Effector memory CD4-positive, alpha-beta T cell (primary cell): ENCODE results near the gene ARHGEF35.
"Not testable (repeated sequence)": the region's sequence is repeated elsewhere in the genome, so short reads cannot be mapped to it uniquely, and the experiment has no call there.

ENCODE experiments used
- DNase-seq, 3 donors: peaks; one replicate each; pipeline ENCODE4 v3.0.0-alpha.2; 2020
- H3K27ac ChIP-seq: 2 replicates; pipeline ENCODE4 v1.7.0; 2013; ENCODE audit warnings: mild to moderate bottlenecking, low read length, moderate library complexity; ENCODE audit not compliant: insufficient read depth, poor library complexity, severe bottlenecking
- H3K27me3 ChIP-seq: replicated peaks from 2 replicates; pipeline ENCODE4 v1.7.0; 2013; ENCODE audit warnings: mild to moderate bottlenecking, low read length; ENCODE audit not compliant: insufficient read depth, control insufficient read depth, poor library complexity, severe bottlenecking
- H3K36me3 ChIP-seq: 2 replicates; pipeline ENCODE4 v1.7.0; 2013; ENCODE audit warnings: mild to moderate bottlenecking, low read length, moderate library complexity; ENCODE audit not compliant: control insufficient read depth, insufficient read depth
- H3K4me1 ChIP-seq: 2 replicates; pipeline ENCODE4 v1.7.0; 2013; ENCODE audit warnings: low read length, mild to moderate bottlenecking; ENCODE audit not compliant: control insufficient read depth, insufficient read depth, poor library complexity, severe bottlenecking
- H3K4me3 ChIP-seq: 2 replicates; pipeline ENCODE4 v1.7.0; 2013; ENCODE audit warnings: low read length, low read depth, mild to moderate bottlenecking; ENCODE audit not compliant: insufficient read depth, poor library complexity, severe bottlenecking
- H3K9me3 ChIP-seq: 2 replicates; pipeline ENCODE4 v1.7.0; 2013; ENCODE audit warnings: mild to moderate bottlenecking, low read length, moderate library complexity; ENCODE audit not compliant: control insufficient read depth
- total RNA-seq, 3 donors: gene quantifications; one replicate each; lab custom pipeline; 2026; lab: John Stamatoyannopoulos, UW

The ARHGEF35 gene
- total RNA-seq, result 0.09 to 0.69 (median 0.19) reads per million in 3 donors

DNA sequence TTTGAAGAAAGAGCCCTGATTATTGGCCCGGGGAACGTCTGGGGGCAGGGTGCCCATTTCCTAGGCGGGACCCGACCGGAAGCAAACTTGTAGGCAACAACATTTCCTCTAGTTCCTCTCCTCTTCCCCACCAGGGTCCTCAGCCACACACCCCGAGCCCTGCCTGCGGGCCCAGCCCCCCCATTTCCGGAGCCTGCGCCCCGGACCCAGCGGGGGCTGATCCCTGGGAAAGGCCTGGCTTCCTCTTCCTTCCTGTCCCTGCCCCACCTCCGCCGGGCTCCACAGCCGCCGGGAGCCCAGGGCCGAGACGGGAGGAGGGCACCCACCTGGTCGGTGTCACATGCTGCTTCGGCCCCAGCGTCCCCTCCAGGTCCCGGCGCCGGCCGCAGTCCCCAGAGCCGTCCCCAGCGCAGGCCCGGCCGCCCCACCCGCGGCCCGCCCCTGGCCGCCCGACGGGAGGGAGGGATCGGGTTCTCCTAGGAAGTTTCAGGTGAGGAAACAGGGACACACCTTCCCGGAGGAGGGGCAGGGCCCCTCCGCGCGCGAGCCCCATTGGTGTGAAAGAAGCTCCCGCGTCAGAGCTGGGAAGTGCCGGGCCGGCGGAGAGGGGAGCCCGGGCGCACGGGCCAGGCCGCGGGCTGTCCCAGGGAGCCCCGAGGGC lies at the start of gene ARHGEF35:
ARHGEF35 (minus strand) TSS at position 622 of the 661 bp plus-strand sequence. CDS start 7,450 bp downstream, outside the sequence.
- H3K4me3 ChIP-seq, DNase-seq, H3K36me3 ChIP-seq: not testable (repeated sequence)

DNA sequence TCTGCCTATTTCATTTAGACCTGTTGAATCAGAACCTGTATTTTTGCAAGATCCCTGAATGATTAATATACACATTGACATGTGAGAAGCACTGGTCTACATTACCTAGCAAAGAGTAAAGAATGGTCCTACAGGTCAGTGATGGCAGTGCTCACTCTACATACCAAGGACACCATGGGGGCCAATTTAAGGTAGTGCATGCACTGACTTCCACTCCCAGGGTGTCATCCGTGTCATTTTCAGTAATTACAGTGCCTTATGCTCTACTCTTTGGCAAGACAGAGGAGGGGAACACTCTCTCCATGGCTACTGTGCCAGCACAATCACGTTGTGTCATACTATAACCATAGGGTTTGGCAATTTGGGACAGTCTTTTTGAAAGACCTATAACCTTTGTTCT lies 49.7 kb upstream of the ARHGEF35 start:
- not testable (repeated sequence) for H3K4me3 ChIP-seq, DNase-seq, H3K9me3 ChIP-seq

More for the DNA sequence above, at the start of gene ARHGEF35:
- H3K27me3 ChIP-seq, H3K9me3 ChIP-seq, H3K27ac ChIP-seq, H3K4me1 ChIP-seq: not testable (repeated sequence)

DNA sequence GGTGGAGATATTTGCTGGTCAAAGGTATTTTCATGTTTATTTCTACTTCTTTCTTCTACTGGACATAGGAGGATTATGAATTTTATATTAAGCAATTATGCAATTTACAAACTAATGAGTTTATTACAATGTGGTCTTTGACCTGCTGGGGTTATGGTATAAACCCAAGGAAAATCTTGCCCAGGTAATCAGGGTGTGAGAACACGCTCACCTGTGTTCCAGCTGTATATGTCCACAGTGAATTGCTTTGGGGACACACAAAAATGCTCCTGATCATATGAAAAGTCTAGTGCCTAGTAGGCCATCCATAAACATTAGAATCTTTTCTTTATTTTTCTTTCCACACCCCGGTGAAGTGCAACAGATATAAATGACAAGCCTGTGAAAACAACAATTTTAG lies 43.7 kb upstream of the ARHGEF35 start, which contains the start of gene OR2A42:
OR2A42 (minus strand) TSS at position 241 of the 400 bp plus-strand sequence. CDS start 6,762 bp downstream, outside the sequence.
- not testable (repeated sequence) for H3K27ac ChIP-seq, H3K4me1 ChIP-seq, H3K9me3 ChIP-seq, H3K36me3 ChIP-seq, H3K27me3 ChIP-seq, H3K4me3 ChIP-seq, DNase-seq

More for the DNA sequence above, 49.7 kb upstream of the ARHGEF35 start:
- not testable (repeated sequence) for H3K27ac ChIP-seq, H3K36me3 ChIP-seq, H3K4me1 ChIP-seq, H3K27me3 ChIP-seq

DNA sequence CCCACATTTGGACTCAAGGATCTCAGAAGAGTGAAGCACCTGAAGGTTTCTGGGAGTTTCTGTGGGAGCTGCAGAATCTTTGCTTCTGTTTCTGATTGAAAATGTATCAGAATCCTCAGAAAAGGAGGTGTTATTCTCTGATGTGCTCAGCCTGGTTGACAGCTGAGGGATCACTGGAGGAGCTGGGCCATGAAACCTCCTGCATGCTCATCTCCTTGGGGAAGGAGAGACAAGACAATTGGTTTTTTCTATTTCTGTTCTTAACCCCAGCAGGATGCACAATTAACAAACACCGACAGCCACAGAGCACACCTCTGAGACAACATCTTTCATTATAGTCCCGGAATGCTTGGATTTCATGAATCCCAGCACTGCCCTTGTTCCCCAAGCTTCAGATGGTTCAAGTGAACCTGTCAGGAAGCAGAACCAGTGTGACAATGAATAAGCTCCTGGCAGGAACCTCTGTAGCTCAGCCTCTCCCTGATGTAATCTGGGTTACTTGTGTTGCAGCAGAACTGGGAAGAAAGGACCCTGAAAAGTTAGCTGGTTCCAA lies 43.0 kb upstream of the ARHGEF35 start:
- not testable (repeated sequence) for H3K36me3 ChIP-seq, H3K27me3 ChIP-seq, H3K27ac ChIP-seq, H3K4me3 ChIP-seq, H3K4me1 ChIP-seq, DNase-seq, H3K9me3 ChIP-seq

DNA sequence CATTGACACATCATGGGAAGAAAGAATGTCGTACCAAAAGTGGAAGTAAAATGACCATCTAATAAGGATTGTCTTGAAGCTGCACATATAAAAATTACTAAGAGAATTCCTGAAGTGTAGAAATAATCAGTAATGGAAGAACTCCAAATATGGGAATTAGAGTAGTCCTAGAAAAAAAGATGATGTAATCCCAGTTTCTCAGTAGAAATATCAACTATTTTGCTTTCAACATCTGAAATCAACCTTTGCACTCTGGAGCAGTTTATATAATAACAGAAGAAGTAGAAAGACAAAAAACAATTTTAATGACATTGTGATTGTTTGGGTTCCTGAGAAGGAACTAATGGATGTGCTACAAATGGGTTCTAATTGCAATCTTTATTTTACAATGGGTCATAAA lies 37.4 kb upstream of the ARHGEF35 start:
- not testable (repeated sequence) for H3K27ac ChIP-seq, H3K36me3 ChIP-seq, H3K27me3 ChIP-seq, H3K4me3 ChIP-seq, DNase-seq, H3K4me1 ChIP-seq, H3K9me3 ChIP-seq

DNA sequence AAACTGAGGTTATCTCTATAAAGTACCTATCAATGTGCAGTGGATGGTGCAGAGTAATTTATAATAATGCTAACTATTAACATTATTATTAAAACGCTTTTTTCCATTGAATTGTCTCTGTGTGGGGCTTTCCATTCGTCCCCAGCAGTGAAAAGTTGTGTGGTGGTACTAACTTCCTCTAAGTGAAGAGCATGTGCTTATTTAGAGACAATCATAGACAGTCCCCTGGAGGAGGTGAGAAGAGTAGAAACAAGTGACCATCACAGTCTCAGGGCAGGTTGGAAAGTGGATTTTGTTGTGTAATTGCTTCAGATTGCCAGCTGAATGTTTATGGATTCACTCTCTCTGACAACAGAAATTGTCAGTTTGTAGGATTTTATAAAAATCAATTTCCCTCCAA lies 35.4 kb upstream of the ARHGEF35 start:
- not testable (repeated sequence) for H3K36me3 ChIP-seq, H3K4me1 ChIP-seq, H3K27ac ChIP-seq, H3K27me3 ChIP-seq, DNase-seq, H3K4me3 ChIP-seq, H3K9me3 ChIP-seq

DNA sequence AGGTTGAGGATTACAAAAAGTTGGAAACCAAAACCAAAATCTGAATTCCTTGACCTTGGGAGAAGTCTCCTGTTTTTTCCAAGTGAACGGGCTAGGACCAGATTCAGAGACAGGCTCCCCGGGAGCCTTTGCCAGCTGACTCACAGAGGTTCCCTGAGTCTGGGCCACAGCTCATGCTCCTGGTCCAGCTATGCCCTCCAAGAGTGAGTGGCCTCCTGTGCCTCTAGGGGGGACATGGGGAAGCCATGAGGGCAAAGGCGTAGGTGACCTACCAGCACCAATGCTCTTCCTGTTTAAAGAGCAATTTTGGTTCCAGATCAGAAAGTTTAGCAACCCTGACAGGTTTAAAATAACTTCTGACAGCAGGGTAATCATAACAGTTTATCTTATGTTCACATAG lies 33.2 kb upstream of the ARHGEF35 start:
- H3K27ac ChIP-seq, H3K36me3 ChIP-seq, H3K4me3 ChIP-seq, H3K4me1 ChIP-seq, H3K27me3 ChIP-seq, H3K9me3 ChIP-seq, DNase-seq: not testable (repeated sequence)

DNA sequence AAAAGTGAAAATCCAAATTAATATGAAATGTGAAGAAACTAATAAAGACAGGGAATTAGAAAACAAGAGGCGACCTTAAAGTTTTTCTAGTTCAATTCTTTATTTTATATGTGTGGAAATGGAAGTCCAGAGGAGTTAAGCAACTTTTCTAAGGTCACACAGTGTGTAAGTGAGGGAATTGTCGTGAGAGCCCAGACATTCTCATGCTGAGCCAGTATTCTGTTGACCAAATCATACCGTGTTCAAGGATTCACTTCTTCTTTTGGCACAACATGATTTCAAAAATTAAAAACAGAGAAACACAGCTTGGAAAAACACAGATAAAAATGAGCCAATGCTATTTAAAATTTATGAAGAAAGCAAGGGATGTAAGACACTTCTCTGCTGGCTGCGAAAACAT lies 31.2 kb upstream of the ARHGEF35 start:
- H3K9me3 ChIP-seq, DNase-seq, H3K36me3 ChIP-seq, H3K27ac ChIP-seq, H3K4me3 ChIP-seq, H3K27me3 ChIP-seq, H3K4me1 ChIP-seq: not testable (repeated sequence)

DNA sequence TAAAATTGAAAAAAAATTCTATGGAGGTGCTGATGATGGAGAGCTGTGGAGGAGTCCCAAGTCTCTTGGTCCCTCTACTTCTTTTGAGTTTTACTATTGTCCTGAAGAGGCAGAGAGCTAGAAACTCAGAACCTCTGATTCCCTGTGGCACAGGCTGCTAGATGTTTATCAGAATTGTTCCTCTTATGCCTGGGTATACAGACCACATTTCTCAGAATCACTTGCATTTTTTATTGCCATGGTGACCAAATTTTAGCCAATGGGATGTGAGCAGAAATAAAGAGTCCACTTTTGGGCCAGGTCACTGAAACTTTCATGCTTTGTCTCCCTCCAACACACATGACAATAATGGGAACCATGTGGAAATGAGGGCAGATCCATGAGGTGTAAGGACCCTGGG lies 28.0 kb upstream of the ARHGEF35 start:
- DNase-seq, H3K4me3 ChIP-seq, H3K27ac ChIP-seq, H3K36me3 ChIP-seq, H3K9me3 ChIP-seq, H3K4me1 ChIP-seq, H3K27me3 ChIP-seq: not testable (repeated sequence)

DNA sequence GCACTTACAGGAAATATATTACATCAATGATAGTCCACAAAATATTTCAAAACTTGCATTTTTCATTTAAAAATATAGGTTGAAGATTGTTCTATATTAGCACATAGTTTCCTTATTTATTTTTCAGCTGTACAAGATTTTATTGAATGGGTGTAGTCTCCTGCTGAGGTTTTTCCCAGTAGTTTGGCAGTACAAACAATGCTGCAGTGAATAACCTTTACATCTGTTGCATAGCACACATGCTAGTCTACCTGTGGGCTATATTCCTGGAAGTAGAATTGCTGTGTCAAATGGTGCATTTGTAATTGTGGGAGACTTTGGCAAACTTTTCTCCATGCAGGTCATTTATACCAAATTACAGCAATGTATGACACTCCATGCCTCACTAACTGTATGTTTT lies 24.9 kb upstream of the ARHGEF35 start:
- H3K27me3 ChIP-seq, H3K4me1 ChIP-seq, H3K4me3 ChIP-seq, H3K36me3 ChIP-seq, H3K27ac ChIP-seq, DNase-seq, H3K9me3 ChIP-seq: not testable (repeated sequence)
